Adrenal gland (tissue), 12 donors: ENCODE measurements around the gene REL. TPM values are rescaled to one million over a fixed set of nuclear protein-coding genes. Genes with fewer than 3 reads are reported as not detected.

Source experiments
- DNase-seq, 7 donors: peaks; one replicate each; pipeline ENCODE4 v3.0.0-alpha.2; 2019 to 2020
- H3K27ac ChIP-seq, 5 donors: fragments of 200-600 bp; sonication (generic) in 4 of 5; 1 replicate in 3 of 5; 2 replicates in 2 of 5; pipeline versions ENCODE4 v1.5.1 to v1.8.0; 2016 to 2020; ENCODE audit warnings: mild to moderate bottlenecking in 1 of 5
- H3K27me3 ChIP-seq: fragments of 200-600 bp; 2 replicates; pipeline ENCODE4 v1.8.0; 2021
- H3K36me3 ChIP-seq, 2 donors: fragments of 200-600 bp; replicated peaks in 1 of 2; 1 replicate in 1 of 2; 2 replicates in 1 of 2; pipeline versions ENCODE4 v1.5.1 to v1.8.0; 2018 to 2022
- H3K4me1 ChIP-seq, 2 donors: fragments of 200-600 bp; replicated peaks in 1 of 2; 1 replicate in 1 of 2; 2 replicates in 1 of 2; pipeline versions ENCODE4 v1.5.1 to v1.8.0; 2018 to 2021
- H3K4me3 ChIP-seq, 4 donors: fragments of 200-600 bp; sonication (generic) in 3 of 4; one replicate each; pipeline ENCODE4 v1.5.1; 2016 to 2018
- H3K9me3 ChIP-seq, 3 donors: fragments of 200-600 bp; sonication (generic) in 1 of 3; replicated peaks in 1 of 3; 1 replicate in 2 of 3; 2 replicates in 1 of 3; pipeline versions ENCODE4 v1.5.1 to v1.8.0; 2016 to 2021
- POLR2A ChIP-seq, 2 donors: fragments of 450-650 bp; IDR thresholded peaks; one replicate each; pipeline ENCODE4 v1.6.1; 2017; ENCODE audit warnings: antibody characterized with exemption in 2 of 2, mild to moderate bottlenecking in 2 of 2, moderate library complexity in 1 of 2
- whole genome bisulfite sequencing, 4 donors: extraction: QIAGEN DNeasy Blood & Tissue Kit in 2 of 4; methylation state at CpG; one replicate each; pipeline versions ENCODE4 v1.1.5 to v1.1.7; 2013 to 2017; 5-methylcytosine and 5-hydroxymethylcytosine counted together
- intact Hi-C, 2 donors: fragments of 100-400 bp; cut with DNase I; formaldehyde crosslinking; loops; one replicate each; pipeline versions ENCODE4 v1.14.1 to v1.15.0; 2022 to 2023
- polyA plus RNA-seq, 3 donors: library from polyadenylated mRNA; stranded (reverse); fragments of 200-250 nt in 2 of 3; fragments of 350-450 nt in 1 of 3; fragmentation: Illumina TruSeq in 1 of 3; extraction: RNeasy Lipid Tissue Mini Kit (QIAGEN cat#74804) in 1 of 3; gene quantifications; one replicate each; pipeline ENCODE4 v1.2.3, GENCODE V29; 2013 to 2014
- total RNA-seq, 9 donors: library from RNA; depleted of rRNA in 4 of 9; stranded (reverse); fragments of >200 nt in 4 of 9; fragments of 120-200 nt in 1 of 9; fragmentation: NEBNext Ultra II Directional in 1 of 9; extraction: Animal tissue kit (Norgen Biotek cat#: 25700) in 1 of 9; gene quantifications; one replicate each; pipeline versions ENCODE4 v1.1.0 to v1.2.4, GENCODE V29; 2013 to 2023
- TF ChIP-seq, protein P1 (sequence below), 6 experiments: fragments of 450-650 bp in 4 of 6; fragments of 200-600 bp in 2 of 6; sonication (generic) in 1 of 6; IDR thresholded peaks; 1 replicate in 5 of 6; 2 replicates in 1 of 6; pipeline versions ENCODE4 v1.5.1 to v1.8.0; 2016 to 2021; ENCODE audit warnings: antibody characterized with exemption in 6 of 6, mild to moderate bottlenecking in 2 of 6, moderate library complexity in 1 of 6
- donor health status: healthy with polysubstance abuse.
- donor health status: Bipolar disorder and iron deficiency.
- donor health status: DM: yes; HTN: yes; CAD: no.
- donor health status: DM: no; HTN: no; CAD: no.
- donor health status: DM: no; HTN: no; CAD: no.
- donor health status: DM: yes; HTN: yes; CAD: no.

The REL gene
- total and polyA plus RNA-seq, 12 donors, result 0.51 to 15.0 (median 9.8) TPM

DNA sequence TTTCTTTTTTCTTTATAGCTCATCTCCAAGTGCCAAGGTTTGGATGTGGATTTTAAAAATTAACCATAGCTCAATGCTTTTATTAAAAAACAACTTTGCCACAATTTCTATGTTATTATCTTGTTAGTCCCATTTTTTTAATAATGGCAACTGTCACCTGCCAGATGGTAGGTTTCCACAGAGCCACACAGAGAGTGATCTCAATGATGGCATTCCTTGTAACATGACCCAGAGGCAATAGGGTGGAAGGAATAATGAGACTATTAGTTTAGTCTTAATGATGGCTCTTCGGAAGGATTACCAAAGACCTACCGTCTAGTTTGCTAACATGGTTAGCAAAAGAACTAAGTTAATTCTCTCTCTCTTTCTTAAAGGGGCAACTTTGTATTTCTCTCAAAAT, 64.0 kb downstream of the REL start:
- Histone ChIP-seq H3K27ac (no peak overlapping the region), H3K4me3 (no peak overlapping the region), H3K36me3 (no peaks in the 10 kb centered on the region), H3K27me3 (no peaks in the 10 kb centered on the region), H3K9me3 (peaks cover 0 to 5% (median 0%) of the 10 kb centered on the region in 3 donors), H3K4me1 (no peaks in the 10 kb centered on the region)
- intact Hi-C loops, result no loop called here
- no peak for DNase-seq
- WGBS, 4 donors, result 88 to 91% (median 89%) methylated on average over 2 of the region's 2 CpGs
- TF ChIP-seq, protein P1, sequence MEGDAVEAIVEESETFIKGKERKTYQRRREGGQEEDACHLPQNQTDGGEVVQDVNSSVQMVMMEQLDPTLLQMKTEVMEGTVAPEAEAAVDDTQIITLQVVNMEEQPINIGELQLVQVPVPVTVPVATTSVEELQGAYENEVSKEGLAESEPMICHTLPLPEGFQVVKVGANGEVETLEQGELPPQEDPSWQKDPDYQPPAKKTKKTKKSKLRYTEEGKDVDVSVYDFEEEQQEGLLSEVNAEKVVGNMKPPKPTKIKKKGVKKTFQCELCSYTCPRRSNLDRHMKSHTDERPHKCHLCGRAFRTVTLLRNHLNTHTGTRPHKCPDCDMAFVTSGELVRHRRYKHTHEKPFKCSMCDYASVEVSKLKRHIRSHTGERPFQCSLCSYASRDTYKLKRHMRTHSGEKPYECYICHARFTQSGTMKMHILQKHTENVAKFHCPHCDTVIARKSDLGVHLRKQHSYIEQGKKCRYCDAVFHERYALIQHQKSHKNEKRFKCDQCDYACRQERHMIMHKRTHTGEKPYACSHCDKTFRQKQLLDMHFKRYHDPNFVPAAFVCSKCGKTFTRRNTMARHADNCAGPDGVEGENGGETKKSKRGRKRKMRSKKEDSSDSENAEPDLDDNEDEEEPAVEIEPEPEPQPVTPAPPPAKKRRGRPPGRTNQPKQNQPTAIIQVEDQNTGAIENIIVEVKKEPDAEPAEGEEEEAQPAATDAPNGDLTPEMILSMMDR (IDR thresholded peaks at IDR 0.05), result no peak
- TF ChIP-seq POLR2A (IDR thresholded peaks at IDR 0.05), result no peak

DNA sequence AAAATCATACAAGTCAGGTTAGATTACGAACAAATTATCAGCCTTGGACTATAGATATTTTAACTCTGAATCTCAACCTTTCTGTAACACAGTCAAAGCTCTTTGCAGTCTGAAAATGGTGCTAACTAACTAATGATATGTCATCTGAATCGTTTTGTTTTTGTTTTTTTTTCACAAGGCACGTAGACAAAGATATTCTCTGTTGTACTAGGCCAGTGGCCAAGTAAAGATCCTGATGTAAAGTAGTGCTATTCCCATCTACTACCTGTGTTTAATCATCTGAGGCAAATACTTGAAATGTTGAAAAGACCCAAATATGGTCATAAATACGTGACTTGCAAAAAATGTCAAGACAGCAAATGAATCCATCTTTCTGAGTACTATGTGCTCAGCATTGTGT, 65.7 kb downstream of the REL start:
- no peak for TF ChIP-seq POLR2A (IDR thresholded peaks at IDR 0.05)
- TF ChIP-seq, protein P1 (IDR thresholded peaks at IDR 0.05), result no peak
- H3K36me3 ChIP-seq, result no peaks in the 10 kb centered on the region
- intact Hi-C loops, result no loop called here
- H3K9me3 ChIP-seq, result no peaks in the 10 kb centered on the region
- H3K4me3 ChIP-seq, result no peak overlapping the region
- no peaks in the 10 kb centered on the region for H3K27me3 ChIP-seq
- H3K27ac ChIP-seq, result no peak overlapping the region
- 82 to 85% (median 83%) methylated on average over 4 of the region's 4 CpGs for WGBS, 4 donors
- H3K4me1 ChIP-seq, result no peaks in the 10 kb centered on the region
- DNase-seq, result no peak

- Histone ChIP-seq H3K27ac (no peak overlapping the region), H3K27me3 (no peaks in the 10 kb centered on the region), H3K9me3 (no peaks in the 10 kb centered on the region), H3K36me3 (no peaks in the 10 kb centered on the region), H3K4me3 (no peak overlapping the region), H3K4me1 (no peaks in the 10 kb centered on the region)
- TF ChIP-seq, protein P1 (IDR thresholded peaks at IDR 0.05), result no peak
- no peak for DNase-seq
- 94 to 98% (median 96%) methylated on average over 8 of the region's 8 CpGs for WGBS, 4 donors
- intact Hi-C loops, result no loop called here
Measured at GRCh38 chr2:60948161-60948560, 66.8 kb downstream of the REL start.

DNA sequence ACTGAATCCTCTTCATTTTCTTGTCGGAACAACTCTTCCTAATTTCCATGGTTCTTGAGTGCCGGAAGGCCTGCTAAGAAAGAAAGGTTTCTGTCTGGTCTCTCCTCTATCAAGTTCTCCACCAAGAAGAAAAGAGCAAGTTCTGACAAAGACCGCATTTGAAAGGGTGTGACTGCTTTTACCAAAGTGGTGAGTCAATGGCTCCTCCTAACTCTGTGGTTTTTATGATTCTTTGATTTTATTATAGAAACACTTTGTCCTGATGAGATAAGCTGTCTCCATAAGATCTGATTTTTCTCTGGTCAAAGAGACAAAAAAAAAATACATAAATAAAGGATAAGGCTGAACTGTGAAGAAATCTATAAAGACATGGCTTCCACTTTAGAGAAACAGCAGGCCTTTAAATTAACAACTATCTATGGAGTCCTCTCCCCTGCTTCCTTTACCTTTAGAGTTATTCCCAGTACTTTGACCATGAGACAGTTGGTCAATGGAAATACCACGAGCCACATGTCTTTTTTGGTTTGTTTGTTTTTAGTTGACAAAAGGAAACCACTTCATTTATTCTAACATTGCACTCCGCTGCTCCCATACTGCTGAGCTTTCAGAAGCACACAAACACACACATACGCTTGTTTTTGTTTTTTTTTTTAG, 67.7 kb downstream of the REL start:
- no peaks in the 10 kb centered on the region for H3K4me1 ChIP-seq
- no peak for DNase-seq
- no peaks in the 10 kb centered on the region for H3K9me3 ChIP-seq
- H3K27ac ChIP-seq, result no peak overlapping the region
- TF ChIP-seq, protein P1 (IDR thresholded peaks at IDR 0.05), result no peak
- TF ChIP-seq POLR2A (IDR thresholded peaks at IDR 0.05), result no peak
- no peaks in the 10 kb centered on the region for H3K36me3 ChIP-seq
- WGBS, 4 donors, result 91 to 95% (median 93%) methylated on average over 6 of the region's 6 CpGs
- intact Hi-C loops, result no loop called here
- no peak overlapping the region for H3K4me3 ChIP-seq
- no peaks in the 10 kb centered on the region for H3K27me3 ChIP-seq
